Stomach (tissue), 4 donors: ENCODE measurements around the gene TELO2.

Experiments used
- POLR2AphosphoS5 ChIP-seq, 3 donors: sonication (generic); formaldehyde crosslinking; IDR thresholded peaks; one replicate each; pipeline ENCODE4 v1.6.1; 2016; ENCODE audit warnings: antibody characterized with exemption in 3 of 3
- TF ChIP-seq, protein P1 (sequence below), 7 experiments: fragments of 450-650 bp in 4 of 7; fragments of 200-600 bp in 3 of 7; sonication (generic) in 3 of 7; IDR thresholded peaks; one replicate each; pipeline ENCODE4 v1.5.1; 2016 to 2019; ENCODE audit warnings: antibody characterized with exemption in 7 of 7, control low read depth in 2 of 7, mild to moderate bottlenecking in 1 of 7

DNA sequence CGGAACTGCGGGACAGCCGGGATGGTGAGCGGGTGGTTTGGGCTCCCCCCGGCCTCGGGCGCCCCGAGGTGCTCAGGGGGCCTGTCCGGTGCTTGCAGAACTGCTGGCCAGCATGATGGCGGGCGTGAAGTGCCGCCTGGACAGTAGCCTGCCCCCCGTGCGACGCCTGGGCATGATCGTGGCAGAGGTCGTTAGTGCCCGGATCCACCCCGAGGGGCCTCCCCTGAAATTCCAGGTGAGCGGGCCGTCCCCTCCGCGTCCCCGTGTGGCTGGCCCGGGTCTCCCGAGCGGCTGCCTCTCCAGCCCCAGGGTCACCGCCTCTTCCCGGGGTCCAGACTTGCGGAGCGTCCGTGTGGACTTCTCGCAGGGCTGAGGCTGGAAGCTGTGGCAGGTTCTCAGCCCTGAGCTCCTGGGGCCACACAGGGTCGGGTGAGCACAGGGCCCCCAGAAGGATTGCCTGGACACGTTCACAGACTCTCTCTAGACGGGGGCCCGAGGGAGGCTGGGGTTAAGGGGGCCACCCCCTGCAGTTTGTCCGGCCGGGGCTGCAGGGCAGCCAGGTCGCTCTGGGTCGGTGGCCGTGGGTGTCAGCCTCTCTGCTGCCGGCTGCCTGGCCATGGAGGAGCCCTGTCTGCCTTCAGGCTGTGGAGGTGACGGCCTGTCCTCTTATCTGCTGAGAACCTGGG lies 7.4 kb downstream of the TELO2 start:
- no peak for TF ChIP-seq POLR2AphosphoS5 (IDR thresholded peaks at IDR 0.05)
- TF ChIP-seq, protein P1, sequence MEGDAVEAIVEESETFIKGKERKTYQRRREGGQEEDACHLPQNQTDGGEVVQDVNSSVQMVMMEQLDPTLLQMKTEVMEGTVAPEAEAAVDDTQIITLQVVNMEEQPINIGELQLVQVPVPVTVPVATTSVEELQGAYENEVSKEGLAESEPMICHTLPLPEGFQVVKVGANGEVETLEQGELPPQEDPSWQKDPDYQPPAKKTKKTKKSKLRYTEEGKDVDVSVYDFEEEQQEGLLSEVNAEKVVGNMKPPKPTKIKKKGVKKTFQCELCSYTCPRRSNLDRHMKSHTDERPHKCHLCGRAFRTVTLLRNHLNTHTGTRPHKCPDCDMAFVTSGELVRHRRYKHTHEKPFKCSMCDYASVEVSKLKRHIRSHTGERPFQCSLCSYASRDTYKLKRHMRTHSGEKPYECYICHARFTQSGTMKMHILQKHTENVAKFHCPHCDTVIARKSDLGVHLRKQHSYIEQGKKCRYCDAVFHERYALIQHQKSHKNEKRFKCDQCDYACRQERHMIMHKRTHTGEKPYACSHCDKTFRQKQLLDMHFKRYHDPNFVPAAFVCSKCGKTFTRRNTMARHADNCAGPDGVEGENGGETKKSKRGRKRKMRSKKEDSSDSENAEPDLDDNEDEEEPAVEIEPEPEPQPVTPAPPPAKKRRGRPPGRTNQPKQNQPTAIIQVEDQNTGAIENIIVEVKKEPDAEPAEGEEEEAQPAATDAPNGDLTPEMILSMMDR (IDR thresholded peaks at IDR 0.05): no peak
